Suppressor macrophage treated with lipopolysaccharide for 4 hours (primary cell): ENCODE measurements around the gene SMG9.

Source experiments
- DNase-seq: peaks from one replicate; pipeline ENCODE4 v3.0.0-alpha.2; 2020

SMG9 gene

DNA sequence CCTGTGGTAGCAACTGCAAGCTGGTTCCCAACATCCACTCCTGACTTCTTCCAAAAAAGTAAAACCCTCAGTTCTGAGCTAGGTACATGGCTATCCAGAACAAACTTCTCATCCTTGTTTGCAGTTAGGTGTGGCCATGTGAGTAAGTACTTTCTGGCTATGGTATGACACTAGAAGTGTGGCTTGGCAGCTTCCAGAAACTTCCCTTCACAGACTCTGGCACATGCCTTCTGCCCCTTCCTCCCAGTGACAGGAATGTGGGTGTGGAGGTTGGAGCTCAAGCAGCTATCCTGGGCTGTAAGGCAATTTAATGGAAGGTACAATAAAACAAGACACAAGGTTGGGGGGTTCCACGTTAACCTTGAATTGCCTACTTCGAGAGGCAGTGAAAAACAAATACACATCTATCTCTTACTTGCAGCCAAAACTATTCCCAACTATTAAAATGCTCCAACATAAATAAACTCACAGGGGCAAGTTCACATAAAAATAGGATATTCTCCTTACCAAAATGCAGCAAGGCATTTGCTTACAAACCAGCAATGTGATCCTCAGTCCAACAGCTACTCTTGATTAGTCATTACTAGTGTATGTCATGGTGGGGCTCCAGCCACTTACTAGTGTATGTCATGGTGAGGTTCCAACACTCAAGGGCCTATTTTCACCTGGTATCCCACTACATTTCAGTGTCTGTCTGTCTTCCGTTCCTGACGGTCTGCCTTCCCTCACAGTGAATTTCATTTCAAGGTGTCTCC, 3.1 kb downstream of the SMG9 start:
- DNase-seq: peak; percentile 42

DNA sequence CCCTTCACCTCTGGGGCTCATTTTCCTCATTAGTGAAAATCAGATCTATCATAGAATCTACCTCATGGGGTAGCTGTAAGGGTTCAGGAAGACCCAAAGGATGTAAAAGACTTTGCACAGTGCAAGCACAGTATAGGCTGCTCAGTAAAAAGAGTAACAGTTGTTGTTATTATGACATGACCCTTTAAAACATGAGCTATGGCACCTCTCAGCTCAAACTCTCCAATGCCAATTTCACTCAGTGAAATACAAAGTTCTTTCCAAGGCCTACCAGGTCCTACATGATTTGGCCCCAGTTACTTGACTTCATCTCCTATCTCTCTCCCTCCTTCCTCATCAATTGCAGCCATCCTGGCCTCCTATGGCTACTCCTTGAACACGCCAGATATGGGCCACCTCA, 4.9 kb downstream of the SMG9 start:
- no peak for DNase-seq

DNA sequence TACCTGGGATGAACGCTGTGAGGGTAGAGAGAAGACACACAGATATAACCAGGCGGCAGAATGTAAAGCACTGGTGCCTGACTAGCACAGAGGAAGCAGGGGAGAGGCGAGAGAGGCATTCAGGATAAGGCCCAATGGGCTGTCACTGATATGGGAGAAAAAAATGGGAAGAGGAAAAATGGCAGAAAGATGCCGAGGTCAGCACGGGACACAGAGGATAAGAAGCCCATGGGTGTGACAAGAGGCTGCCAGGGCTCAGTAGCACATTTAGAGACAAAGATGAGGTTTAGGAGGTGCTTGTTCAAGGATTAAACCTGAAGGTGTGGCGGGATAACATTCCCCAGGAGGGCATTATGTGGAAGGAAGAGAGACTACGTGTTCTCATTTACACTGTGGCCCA, 5.6 kb downstream of the SMG9 start:
- DNase-seq: no peak

DNA sequence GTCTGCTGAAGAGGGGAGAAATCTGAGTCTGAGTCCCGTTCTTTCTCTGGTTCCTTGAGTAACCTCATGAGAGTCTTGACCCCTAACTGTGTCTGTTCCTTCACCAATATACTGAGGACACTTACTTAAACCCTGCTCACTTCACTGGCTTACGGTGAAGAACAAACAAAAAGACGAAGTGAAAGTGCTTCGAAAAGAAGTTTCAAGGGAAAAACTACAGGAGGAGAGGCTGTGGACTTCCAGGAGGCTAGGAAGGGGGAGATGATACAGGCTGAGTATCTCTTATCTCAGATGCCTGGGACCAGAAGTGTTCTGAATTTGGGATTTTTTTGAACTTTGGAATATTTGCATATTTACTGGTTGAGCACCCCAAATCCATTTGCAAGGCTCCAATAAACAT, 6.1 kb downstream of the SMG9 start:
- no peak for DNase-seq

DNA sequence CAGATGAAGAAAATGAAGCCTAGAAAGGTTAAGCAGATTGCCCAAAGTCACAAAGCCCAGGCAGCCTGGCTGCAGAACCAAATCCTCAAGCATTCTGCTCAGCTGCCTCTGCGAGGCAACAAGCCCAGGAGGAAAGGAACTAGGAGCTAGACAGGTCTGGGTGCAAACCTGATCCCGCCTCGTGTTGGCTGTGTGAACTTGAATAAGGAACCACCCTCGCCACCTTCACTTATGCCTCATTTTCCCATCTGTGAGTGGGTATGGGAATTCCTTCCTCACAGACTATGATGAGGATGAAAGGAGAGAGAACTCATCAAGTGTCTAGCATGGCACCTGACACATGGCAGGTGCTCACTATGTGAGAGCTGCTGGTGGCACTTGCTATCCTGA, 6.6 kb downstream of the SMG9 start:
- no peak for DNase-seq

DNA sequence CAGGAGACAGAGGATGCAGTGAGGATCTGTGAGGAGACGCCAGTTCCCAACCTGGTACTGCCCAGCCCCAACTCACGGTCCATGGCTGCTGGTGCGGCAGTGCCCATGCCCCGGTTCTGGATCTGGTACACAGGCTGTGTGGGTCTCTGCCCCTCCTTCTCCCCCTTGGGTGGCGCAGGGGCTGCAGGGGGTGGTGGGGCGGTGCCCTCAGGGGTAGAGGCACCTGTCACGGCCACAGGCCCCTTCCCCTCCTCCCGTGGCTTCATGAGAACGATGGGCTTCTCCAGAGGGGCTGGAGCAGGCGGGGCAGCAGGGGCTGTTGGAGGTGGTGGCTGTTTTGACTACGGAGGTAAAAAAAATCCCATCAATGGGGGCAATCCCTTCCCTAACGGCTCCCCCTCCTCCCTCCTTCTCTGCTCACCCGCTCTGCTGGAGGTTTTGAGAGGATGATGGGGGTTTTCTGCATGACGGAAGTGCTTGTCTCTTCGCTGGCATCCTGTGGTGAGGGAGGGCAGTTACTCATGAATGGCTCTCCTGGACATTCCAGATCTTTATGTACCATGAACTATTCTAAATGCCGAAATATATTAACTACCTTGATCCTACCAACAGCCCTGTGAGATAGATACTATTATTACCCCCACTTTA, 7.1 kb downstream of the SMG9 start:
- no peak for DNase-seq

DNA sequence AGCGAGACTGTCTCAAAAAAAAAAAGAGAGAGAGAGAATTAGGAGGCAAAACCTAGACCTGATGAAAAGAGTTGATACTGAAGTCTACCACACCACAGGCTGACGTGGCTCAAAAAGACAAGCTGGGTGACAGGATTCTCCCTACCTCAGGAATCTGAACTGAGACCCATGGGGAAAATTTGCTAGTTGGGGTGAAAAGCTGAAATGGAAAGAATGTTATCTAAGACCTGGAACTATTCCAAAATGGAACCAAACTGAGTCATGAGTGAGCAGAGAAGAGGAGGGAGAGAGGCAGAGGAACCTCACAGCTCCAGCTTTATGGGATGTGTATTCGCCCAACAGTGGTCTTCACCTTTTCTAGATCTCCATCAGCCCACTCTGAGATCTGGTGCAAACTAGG, 11.7 kb downstream of the SMG9 start:
- DNase-seq: no peak

DNA sequence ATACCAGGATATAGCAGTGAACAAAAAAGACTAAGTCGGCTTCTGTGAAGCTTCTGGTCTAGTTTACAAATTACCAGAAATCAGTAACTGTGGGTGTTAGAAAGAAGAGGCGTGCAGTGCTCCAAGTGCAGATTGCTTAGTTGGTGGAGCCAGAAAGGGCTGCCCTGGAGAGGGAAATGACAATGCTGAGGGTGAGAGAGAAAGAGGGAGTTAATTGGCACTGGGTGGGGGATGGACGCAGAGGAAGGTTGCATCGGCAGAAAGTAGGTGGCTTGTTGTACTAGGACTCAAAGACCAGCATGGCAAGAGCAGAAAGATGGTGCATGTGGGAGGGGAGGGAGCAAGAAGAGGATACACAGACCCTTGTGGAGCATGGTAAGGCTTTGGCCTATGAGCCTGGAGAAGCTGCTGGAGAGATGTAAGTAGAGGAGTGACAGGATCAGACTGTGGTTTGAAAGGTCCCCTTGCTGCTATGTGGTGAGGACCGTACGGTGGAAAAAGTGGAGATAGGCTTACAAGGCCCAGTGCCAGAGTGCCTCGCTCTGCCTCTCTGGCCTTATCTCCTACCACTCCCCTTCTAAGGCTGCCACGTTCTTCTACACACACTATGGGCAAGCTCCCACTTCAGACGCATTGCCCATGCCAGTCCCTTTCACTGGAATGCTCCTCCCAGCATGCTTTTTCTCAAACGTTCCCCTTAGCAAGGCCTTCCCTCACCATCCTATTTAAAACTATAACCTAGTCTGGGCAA, 13.5 kb downstream of the SMG9 start:
- no peak for DNase-seq

DNA sequence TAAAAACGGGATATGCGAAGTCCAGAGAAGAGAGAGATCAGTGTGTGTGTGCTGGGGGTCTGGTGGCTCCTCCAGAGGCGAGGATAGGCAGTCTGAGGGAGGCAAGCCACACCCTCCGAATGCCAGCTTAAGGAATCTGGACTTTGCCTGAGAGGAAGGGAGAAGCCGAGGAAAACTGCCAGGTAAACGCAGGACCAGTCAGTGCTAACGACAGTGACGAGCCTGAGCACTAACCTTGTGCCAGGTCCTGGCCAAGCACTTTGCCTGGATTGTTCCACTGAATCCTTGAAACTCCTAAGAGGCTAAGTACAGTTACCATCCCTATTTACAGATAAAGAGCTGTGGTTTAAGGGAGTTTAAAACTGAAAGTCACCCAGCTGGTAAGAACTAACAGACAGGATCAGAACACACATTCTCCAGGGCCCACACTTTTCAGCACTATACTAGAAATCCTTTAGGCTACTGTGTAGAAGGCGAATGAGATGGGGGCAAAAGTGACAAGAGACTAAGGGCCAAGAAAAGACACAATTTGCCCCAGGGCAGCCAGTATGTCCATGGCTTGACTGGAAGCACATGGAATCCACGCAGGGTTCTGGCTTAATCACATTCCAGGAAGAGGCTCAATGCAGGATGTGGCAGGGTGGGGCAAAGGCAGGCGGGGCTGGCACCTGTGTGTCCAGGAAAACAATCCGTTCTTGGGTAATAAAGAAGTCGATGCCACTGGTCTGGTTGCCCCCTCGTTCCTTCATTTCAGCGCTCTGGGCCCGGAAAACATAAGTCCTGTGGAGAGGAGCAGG, 15.1 kb downstream of the SMG9 start:
- DNase-seq: no peak

DNA sequence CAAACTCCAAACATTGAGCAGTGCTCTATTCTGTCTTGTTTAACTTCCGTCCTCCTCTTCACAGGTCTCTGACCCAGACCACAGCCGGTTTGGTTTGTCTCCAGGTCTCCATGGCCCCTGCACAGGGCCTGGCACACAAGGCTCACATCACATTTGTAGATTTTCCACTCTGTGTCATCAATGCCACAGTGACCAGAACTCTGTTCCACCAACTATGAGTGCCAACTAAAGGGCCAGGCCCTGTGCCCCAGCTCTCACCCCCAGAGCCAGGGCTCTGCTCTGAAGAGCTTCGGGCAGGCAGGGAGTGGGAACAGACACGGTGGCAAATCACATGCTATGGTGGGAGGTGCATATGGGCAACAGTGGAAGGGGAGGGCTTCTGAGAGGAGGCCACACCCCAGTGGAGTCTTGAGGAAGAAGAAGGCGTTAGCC, 16.0 kb downstream of the SMG9 start:
- peak; percentile 39 for DNase-seq

DNA sequence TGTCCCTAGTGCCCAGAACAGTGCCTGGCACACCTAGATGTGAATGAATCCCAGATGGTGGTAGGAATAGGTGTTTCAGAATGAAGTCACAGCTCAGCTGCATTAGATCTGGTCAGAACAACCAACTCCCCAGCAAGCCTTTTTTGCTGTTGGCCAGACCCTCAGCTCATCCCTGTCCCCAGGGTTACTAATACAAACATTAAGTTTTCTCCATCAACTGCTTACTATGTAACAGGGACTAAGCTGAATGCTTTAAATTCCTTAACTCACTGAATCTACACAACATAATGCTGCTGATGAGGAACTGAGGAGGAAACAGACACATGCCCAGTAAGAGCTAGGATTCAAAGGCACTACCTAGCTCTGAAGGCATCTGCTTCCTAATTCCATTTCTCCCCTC, 18.8 kb downstream of the SMG9 start:
- no peak for DNase-seq

DNA sequence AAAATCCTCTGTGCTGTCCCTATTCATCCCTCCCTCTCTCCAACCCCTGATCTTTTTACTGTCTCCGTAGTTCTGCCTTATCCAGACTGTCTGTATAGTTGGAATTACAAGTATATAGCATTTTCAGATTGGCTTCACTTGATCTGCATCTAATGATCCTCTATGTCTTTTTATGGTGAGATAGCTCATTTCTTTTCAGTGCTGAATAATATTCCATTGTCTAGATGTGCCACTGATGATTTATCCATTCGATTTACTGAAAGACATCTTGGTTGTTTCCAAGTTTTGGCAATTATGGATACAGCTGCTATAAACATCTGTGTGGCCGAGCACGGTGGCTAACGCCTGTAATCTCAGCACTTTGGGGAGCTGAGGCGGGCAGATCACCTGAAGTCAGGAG, 19.7 kb downstream of the SMG9 start:
- no peak for DNase-seq

DNA sequence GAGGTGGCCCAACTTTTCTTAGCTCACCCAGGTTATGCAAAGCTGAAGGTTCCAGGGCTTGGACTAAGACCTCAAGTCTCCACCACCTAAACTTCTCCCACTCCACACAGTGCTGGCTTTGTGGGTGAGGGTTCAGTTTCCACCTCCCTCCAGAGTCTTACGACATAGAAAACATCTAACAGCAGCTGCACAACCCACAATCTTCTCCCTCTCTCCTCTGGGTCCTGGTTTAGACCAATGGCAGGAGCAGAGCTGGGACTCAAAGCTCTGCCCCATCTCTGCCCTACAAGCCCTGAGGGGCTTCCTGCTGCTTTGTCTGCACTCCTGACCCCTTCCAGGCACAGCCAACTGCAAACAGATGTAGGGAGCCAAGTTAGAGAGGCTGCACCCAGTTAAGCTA, 22.9 kb downstream of the SMG9 start:
- DNase-seq: no peak

DNA sequence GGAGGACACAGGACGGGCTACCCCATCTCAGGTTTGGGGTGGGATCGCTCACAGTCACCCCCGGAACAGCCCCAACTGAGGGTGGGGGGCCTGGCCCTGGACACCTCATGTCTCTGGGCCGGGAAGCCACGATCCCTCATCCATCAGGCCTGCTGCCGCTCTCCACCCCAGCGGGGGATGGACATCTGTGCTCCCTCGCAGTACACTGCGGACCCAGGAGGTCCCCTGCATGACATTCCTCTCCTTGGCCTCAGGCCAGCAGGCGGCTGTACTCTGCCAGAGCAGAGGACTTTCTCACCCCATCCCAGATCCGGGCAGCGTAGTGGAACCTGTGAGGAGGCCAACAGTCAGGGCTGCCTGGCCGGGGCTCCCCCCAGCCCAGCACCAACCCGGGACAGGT, 23.4 kb downstream of the SMG9 start:
- DNase-seq: no peak

DNA sequence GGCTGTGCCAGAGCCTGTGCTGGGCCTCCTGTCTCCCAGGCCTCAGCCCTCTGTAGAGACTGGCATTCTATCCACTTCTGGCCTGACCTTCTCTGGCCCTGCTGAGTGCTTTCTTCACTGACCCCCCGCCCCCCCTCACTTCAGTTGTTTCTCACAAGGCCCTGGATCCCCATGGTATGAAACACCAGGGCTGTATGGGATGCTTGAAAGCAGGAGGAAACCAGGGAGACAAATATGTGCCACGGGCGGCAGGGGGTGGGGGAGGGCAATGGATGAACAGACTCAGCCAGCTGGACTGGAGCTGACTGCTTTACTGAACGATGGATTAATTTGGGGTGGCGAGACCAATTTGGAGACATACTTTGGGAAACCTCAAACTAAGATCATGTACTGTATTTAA, 24.8 kb downstream of the SMG9 start:
- no peak for DNase-seq

DNA sequence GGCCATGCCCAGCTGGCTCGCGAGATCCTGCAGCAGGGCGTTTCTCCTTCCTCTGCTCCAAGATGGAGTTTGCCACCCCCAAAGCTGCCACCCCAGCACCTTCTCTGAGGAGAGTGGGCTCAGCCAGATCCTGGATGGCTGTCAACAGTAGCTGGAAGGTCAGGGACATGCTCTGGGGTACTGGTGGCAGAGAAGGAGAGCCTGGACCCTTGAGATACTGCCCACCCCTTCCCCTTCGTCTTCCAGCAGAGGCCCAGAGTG, 27.2 kb downstream of the SMG9 start:
- DNase-seq: no peak

DNA sequence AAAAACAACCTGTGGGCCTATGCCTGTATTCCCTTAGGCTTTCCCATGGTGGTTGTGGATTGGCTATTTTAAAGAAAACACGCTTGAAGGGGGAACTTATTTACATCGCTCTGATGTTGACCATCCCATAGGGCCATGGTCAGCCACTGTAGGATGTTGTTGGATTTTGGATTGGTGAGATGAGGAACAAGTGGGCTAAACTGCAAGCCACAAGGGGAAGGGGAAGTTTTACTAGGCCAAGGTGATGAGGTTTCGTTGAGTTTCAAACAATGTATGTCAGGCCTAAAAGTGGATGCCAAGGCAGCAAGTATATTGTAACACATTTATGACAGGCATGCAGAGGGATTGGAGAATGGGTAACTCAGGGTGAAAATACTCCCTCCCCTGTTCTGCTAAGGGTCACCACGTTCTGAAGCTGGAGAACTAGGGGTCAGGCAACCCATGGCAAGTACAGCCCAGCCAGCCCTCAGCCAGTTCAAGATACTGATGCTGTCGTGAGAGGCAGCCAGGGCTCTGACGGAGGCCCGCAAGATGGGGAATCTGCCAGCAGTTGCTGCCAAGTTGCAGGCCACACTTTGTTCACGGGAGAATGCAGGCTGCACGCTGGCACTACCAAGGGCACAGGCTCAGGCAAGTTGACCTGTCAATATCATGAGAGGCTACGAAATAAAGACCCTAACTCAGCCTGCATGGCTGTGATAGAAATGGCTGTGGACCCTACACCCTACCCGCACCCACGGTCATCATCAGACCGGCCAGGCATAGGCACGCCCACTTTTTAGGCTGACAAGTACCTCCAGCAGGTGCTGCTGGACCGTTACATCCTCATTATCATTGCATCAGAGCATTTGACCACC, 27.8 kb downstream of the SMG9 start:
- DNase-seq: peak; percentile 12

DNA sequence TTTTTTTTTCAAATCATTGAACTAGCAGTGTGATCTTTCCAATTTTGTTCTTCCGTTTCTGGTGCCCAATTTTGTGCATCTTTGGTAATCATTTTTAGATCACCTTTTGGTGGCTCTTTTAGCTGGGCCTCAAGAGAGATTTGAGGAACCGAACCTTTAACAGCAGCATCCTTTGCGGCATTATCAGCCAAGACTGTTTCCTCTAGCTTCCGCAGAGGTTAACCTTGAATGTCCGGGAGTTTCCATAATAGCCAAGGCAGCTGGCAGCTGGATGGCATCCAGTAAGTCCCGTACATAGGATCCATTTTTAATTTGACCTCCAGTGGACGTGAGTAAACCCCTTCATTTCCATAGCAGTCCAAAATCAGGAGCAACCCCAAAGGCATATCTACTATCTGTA, 29.3 kb downstream of the SMG9 start:
- DNase-seq: peak; percentile 55

DNA sequence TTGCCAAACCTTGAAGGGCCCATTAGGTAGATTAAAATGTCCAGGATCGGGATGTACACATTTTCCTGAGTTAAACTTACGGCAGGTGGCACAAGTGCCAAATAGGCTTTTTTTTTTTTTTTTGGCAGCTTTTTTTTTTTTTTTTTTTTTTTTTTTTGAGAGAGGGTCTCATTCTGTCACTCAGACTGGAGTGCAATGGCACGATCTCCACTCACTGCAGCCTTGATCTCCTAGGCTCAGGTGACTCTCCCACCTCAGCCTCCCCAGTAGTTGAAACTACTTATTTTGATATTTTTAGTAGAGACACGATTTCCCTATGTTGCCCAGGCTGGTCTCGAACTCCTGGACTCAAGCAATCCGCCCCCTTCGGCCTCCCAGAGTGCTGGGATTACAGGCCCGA, 29.9 kb downstream of the SMG9 start:
- DNase-seq: no peak

DNA sequence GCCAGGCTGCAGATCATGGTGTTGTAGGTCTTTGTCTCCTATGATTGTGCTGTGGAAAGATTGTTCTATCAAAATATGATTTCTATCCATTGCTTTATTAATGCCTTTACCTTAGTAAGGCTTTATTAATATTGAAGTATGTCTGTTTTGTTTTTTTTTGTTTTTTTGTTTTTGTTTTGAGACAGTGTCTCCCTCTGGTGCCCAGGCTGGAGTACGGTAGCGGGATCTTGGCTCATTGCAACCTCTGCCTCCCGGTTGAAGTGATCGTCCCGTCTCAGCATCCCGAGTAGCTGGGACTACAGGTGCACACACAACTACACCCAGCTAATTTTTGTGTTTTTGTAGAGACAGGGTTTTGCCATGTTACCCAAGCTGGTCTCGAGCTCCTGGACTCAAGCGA, 31.2 kb downstream of the SMG9 start:
- DNase-seq: peak; percentile 44

DNA sequence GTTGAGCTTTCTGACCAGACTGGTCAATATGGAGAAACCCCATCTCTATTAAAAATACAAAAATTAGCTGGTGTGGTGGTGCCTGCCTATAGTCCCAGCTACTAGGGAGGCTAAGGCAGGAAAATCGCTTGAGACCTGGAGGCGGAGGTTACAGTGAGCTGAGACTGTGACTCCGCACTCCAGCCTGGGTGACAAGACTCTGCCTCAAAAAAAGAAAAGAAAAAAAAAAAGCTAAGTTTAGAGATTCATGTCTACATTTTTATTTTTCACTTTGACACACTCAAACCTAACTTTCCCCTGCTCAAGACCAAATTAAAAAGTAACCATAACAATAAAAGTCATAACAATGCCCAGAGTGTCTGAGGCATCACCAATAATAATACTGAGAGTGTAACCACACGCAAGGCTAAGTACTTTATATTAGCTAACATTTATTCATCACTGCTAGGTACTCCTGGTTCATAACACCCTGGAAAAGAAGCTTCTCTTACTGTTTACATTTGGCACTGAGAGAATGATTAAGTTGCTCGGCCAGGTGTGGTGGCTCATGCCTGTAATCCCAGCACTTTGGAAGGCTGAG, 33.2 kb downstream of the SMG9 start:
- DNase-seq: no peak

DNA sequence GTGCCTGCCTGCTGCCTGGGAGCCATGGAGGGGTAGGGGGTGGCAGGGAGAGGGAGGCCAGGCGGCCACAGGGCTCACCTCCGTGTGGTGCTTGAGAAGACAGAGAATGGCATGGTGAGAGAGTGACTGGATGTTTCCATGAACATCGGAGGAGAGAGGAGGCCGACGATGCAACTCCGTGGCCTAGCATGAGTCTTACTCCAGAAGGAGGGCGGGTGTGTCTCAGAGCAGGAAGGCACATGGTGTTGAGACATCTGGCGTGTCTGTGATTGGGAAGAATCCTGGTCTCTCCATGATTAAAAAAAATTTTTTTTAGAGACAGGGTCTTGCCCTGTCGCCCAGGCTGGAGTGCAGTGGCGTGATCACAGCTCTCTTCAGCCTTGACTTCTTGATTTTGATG, 33.8 kb downstream of the SMG9 start:
- peak; percentile 63 for DNase-seq
